Measurements from ENCODE around the gene LIPM. TPM values are rescaled to one million over a fixed set of nuclear protein-coding genes. Genes with fewer than 3 reads are reported as not detected.

The LIPM gene
- total and polyA plus RNA-seq, 4 donors: 0.21 TPM; not detected in 3

DNA sequence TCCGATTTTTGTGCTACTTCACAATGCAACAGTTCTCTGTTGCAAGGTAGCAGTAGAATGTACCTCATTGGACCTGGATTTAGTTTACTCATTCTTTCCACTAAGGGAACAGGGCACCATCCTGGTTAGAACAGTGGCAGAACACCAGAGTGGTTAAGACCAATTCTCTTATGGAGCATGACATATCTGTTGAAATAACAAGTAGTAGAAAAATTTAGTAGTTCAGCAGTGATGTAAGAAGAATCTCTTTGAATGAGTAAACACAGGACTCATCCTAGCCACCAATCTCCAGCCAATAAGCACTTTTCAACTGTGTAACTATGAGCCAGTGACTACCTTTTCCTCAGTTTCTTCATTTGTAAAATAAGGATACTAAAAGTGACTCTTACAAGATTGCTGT, 46.7 kb downstream of the LIPM start:
- Histone ChIP-seq H3K36me3 (ENCODE audit: control insufficient read depth, insufficient read depth, low read length) (no peaks in the 10 kb centered on the region), H3K9me3 (ENCODE audit: control insufficient read depth, insufficient read depth, low read length) (no peaks in the 10 kb centered on the region), H3K4me3 (ENCODE audit: low read depth, low read length) (no peak overlapping the region), H3K27ac (ENCODE audit: low read depth, low read length) (no peak overlapping the region), H3K4me1 (ENCODE audit: control insufficient read depth, insufficient read depth, low read length) (no peaks in the 10 kb centered on the region), H3K27me3 (ENCODE audit: control insufficient read depth, insufficient read depth, low read length) (no peaks in the 10 kb centered on the region)
- DNase-seq (ENCODE audit: low read depth in 4 of 6, low spot score in 6 of 6): no peak
- no CpG with 5 or more reads among the region's 1 CpG for WGBS (ENCODE audit: insufficient coverage)

DNA sequence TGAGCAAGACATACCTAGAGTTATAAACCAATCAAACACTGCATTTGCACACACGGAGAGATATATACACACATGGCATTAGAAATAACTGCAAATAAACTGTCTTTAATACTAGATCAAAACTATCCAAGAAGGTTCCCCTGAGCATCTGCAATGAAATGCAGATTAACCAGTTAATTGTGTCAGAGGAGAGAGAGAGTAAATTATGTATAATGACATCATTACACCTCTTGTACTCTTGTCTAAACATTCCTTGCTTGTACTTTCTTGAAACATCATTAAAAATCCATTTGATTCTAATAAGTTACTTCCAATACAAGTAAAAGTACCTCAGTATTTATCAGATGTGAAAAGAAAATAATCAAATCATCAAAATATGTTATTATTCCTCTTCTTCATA, 48.2 kb downstream of the LIPM start:
- Histone ChIP-seq H3K36me3 (ENCODE audit: control insufficient read depth, insufficient read depth, low read length) (no peaks in the 10 kb centered on the region), H3K27ac (ENCODE audit: low read depth, low read length) (no peak overlapping the region), H3K9me3 (ENCODE audit: control insufficient read depth, insufficient read depth, low read length) (no peaks in the 10 kb centered on the region), H3K27me3 (ENCODE audit: control insufficient read depth, insufficient read depth, low read length) (no peaks in the 10 kb centered on the region), H3K4me3 (ENCODE audit: low read depth, low read length) (no peak overlapping the region), H3K4me1 (ENCODE audit: control insufficient read depth, insufficient read depth, low read length) (no peaks in the 10 kb centered on the region)
- no peak for DNase-seq (ENCODE audit: low read depth in 4 of 6, low spot score in 6 of 6)
- WGBS (ENCODE audit: insufficient coverage): no CpG with 5 or more reads among the region's 1 CpG

DNA sequence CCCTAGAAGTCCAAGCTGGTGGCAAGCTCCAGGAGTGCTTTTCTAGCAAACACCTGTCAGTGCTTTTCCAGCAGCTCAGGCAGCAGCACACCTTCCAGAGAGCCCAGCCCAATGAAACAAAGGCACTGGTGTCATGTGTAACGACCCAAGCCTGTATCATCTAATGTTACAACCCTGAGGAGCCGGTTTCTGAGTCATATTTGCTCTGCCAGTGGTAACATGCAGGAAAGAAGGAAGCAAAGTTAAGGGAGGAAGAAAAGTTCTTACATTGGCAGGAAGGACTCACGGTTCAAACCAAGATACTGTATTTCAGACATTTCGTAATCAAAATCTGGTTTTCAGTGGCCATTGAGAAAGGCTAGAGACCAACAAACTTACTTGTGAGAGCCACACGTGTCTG, 49.2 kb downstream of the LIPM start, which contains the start of gene ANKRD22:
Gene ANKRD22, minus strand, starts transcription at position 139 of the 400 bp plus-strand sequence. CDS start 237 bp downstream, outside the sequence.
- 82% methylated on average over 4 of the region's 5 CpGs for WGBS (ENCODE audit: insufficient coverage)

DNA sequence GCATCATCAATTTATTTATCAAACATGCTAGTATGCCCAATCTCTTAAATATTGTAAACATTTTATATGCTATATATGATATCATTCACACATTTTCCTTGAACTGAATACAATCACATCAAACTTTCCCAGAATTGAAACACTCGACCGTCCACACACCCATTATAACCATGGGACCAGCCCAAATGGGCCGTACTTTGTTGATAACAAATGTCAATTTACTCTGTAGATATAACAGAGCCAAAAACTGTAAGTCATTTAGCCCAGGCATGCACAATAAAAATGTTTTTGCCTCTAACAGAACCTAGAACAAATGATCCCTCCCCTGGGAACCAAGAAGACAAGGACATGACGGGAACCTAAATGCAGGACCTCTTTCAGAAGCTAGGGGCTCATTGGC, 49.8 kb downstream of the LIPM start:
- DNase-seq (ENCODE audit: low read depth in 4 of 6, low spot score in 6 of 6): no peak
- Histone ChIP-seq H3K4me1 (ENCODE audit: control insufficient read depth, insufficient read depth, low read length) (no peaks in the 10 kb centered on the region), H3K36me3 (ENCODE audit: control insufficient read depth, insufficient read depth, low read length) (no peaks in the 10 kb centered on the region), H3K27me3 (ENCODE audit: control insufficient read depth, insufficient read depth, low read length) (no peaks in the 10 kb centered on the region), H3K27ac (ENCODE audit: low read depth, low read length) (no peak overlapping the region), H3K9me3 (ENCODE audit: control insufficient read depth, insufficient read depth, low read length) (no peaks in the 10 kb centered on the region), H3K4me3 (ENCODE audit: low read depth, low read length) (no peak overlapping the region)
- WGBS (ENCODE audit: insufficient coverage): 100% methylated on average over 1 of the region's 4 CpGs

More for the DNA sequence above, 49.2 kb downstream of the LIPM start, which contains the start of gene ANKRD22:
- no peak within 1 kb of the TSS for H3K27ac ChIP-seq (ENCODE audit: low read depth, low read length)
- no peak for DNase-seq (ENCODE audit: low read depth in 4 of 6, low spot score in 6 of 6)
- H3K9me3 ChIP-seq (ENCODE audit: control insufficient read depth, insufficient read depth, low read length): no peaks in the 10 kb centered on the region
- no peaks in the 10 kb centered on the region for H3K4me1 ChIP-seq (ENCODE audit: control insufficient read depth, insufficient read depth, low read length)
- no peak within 1 kb of the TSS for H3K4me3 ChIP-seq (ENCODE audit: low read depth, low read length)
- H3K36me3 ChIP-seq (ENCODE audit: control insufficient read depth, insufficient read depth, low read length): no peaks in the 10 kb centered on the region
- H3K27me3 ChIP-seq (ENCODE audit: control insufficient read depth, insufficient read depth, low read length): no peaks in the 10 kb centered on the region

DNA sequence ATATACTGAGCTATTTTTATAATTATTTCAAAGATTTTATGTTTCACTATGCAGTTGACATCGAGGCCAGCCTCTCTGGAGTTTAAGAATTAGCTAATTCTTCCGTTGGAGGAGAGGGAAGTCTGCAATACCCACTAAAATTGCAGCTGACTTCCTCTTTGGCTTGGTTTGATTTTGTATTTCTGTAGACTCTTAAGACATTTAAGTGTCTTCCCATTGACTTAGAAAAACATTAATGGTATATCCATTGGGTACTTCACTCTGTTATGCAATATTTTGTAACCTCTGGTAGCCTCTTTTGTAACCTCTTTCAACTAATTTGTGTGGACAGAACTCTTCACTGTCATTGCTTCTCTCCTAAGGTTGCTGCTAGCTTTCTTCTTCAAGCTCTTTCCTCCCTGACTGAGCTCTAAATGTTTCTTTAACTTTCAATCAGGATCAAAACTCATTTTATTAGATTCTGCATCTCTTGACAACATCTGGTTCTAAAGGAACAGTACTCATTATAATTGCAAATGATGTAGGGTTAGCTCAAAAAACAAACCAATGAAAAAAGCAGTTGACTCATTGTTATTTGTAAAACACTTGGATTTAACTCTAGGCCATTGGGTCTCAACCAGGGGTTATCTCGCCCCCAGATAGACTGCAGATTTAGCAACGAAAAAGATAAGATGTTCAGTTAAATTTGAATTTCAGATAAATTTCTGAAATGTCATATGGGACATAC, 50.8 kb downstream of the LIPM start:
- Histone ChIP-seq H3K27ac (ENCODE audit: low read depth, low read length) (no peak overlapping the region), H3K27me3 (ENCODE audit: control insufficient read depth, insufficient read depth, low read length) (no peaks in the 10 kb centered on the region), H3K4me1 (ENCODE audit: control insufficient read depth, insufficient read depth, low read length) (no peaks in the 10 kb centered on the region), H3K9me3 (ENCODE audit: control insufficient read depth, insufficient read depth, low read length) (no peaks in the 10 kb centered on the region), H3K4me3 (ENCODE audit: low read depth, low read length) (no peak overlapping the region), H3K36me3 (ENCODE audit: control insufficient read depth, insufficient read depth, low read length) (no peaks in the 10 kb centered on the region)
- 80% methylated on average over 2 of the region's 4 CpGs for WGBS (ENCODE audit: insufficient coverage)
- DNase-seq (ENCODE audit: low read depth in 4 of 6, low spot score in 6 of 6): no peak

DNA sequence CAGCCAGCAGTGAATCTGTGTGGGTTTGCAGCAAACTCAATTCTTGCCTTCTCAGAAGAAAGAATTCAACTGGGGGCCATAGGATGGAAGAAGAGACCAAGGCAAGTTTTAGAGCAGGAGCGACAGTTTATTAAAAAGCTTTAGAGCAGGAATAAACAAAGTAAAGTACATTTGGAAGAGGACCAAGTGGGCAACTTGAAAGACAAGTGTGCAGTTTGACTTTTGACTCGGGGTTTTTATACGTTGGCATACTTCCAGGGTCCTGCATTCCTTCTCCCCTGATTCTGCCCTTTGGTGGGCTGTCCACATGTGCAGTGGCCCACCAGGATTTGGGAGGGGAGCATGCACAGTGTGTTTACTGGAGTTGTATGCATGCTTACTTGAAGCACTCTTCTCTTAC, 52.2 kb downstream of the LIPM start:
- no peaks in the 10 kb centered on the region for H3K36me3 ChIP-seq (ENCODE audit: control insufficient read depth, insufficient read depth, low read length)
- no peaks in the 10 kb centered on the region for H3K27me3 ChIP-seq (ENCODE audit: control insufficient read depth, insufficient read depth, low read length)
- H3K4me1 ChIP-seq (ENCODE audit: control insufficient read depth, insufficient read depth, low read length): no peaks in the 10 kb centered on the region
- no peaks in the 10 kb centered on the region for H3K9me3 ChIP-seq (ENCODE audit: control insufficient read depth, insufficient read depth, low read length)
- no peak overlapping the region for H3K27ac ChIP-seq (ENCODE audit: low read depth, low read length)
- WGBS (ENCODE audit: insufficient coverage): 78% methylated on average over 3 of the region's 3 CpGs
- no peak for DNase-seq (ENCODE audit: low read depth in 4 of 6, low spot score in 6 of 6)
- no peak overlapping the region for H3K4me3 ChIP-seq (ENCODE audit: low read depth, low read length)

DNA sequence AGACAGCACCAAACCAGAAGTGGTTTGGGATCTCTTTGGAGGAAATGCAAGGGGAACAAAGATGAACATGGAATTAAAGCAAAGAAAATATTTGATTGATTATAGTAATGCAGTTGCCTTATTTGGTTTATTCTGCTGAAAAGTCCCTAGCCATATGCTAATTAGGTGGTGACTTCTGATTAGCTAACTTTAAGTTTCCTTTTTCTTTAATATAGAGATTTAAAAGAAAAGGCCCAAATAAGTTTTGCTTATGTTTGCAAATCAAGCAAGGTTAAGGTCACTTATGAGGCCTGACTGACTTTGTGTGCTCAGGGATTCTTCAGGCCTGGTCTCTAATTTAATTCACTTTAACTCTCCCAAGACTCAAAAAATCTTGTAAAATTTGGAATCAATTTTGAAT, 55.3 kb downstream of the LIPM start:
- no peaks in the 10 kb centered on the region for H3K27me3 ChIP-seq (ENCODE audit: control insufficient read depth, insufficient read depth, low read length)
- H3K9me3 ChIP-seq (ENCODE audit: control insufficient read depth, insufficient read depth, low read length): no peaks in the 10 kb centered on the region
- H3K4me1 ChIP-seq (ENCODE audit: control insufficient read depth, insufficient read depth, low read length): no peaks in the 10 kb centered on the region
- H3K36me3 ChIP-seq (ENCODE audit: control insufficient read depth, insufficient read depth, low read length): no peaks in the 10 kb centered on the region
- DNase-seq (ENCODE audit: low read depth in 4 of 6, low spot score in 6 of 6): no peak
- no peak overlapping the region for H3K27ac ChIP-seq (ENCODE audit: low read depth, low read length)
- no peak overlapping the region for H3K4me3 ChIP-seq (ENCODE audit: low read depth, low read length)

DNA sequence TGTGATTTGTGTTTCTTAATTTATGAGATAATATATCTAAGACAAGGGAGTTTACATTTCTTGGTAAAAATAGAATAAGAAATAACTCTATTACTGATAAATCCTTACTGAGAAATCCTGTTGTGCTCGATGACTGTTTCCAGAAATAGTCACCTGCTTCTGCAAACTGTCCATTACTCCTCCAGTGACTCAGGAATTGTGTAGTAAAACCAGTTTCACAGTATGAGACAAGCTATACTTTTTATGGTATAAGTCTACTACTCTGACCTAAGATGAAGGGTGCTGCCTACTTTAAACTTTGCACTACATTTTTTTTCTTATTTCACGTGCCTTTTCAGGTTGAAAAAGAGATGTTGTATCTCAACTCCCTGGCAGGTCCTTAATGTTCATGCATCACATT, 56.0 kb downstream of the LIPM start:
- Histone ChIP-seq H3K27me3 (ENCODE audit: control insufficient read depth, insufficient read depth, low read length) (no peaks in the 10 kb centered on the region), H3K9me3 (ENCODE audit: control insufficient read depth, insufficient read depth, low read length) (no peaks in the 10 kb centered on the region), H3K27ac (ENCODE audit: low read depth, low read length) (no peak overlapping the region), H3K4me1 (ENCODE audit: control insufficient read depth, insufficient read depth, low read length) (no peaks in the 10 kb centered on the region), H3K36me3 (ENCODE audit: control insufficient read depth, insufficient read depth, low read length) (no peaks in the 10 kb centered on the region), H3K4me3 (ENCODE audit: low read depth, low read length) (no peak overlapping the region)
- DNase-seq (ENCODE audit: low read depth in 4 of 6, low spot score in 6 of 6): no peak
- no CpG with 5 or more reads among the region's 2 CpGs for WGBS (ENCODE audit: insufficient coverage)

DNA sequence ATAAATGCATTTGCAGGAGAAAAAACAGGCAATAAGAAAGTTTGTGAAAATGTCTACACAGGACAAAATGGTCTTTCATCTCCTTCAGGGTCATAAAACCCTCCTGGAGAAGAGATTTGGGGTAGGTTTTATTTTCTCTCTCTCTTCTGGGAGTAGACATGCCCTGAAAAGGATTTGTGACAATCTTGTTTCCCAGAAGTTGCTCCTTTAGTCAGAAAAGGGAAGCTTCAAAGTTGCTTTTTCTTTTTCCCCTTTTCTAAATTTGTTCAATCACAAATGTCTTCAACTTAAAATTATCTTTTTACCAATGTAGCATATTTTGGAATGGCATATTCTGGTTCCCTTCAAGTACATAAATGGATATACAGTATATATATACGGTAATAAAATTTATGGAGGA, 58.5 kb downstream of the LIPM start:
- H3K27me3 ChIP-seq (ENCODE audit: control insufficient read depth, insufficient read depth, low read length): no peaks in the 10 kb centered on the region
- H3K36me3 ChIP-seq (ENCODE audit: control insufficient read depth, insufficient read depth, low read length): no peaks in the 10 kb centered on the region
- H3K27ac ChIP-seq (ENCODE audit: low read depth, low read length): no peak overlapping the region
- WGBS (ENCODE audit: insufficient coverage): no CpG with 5 or more reads among the region's 1 CpG
- no peaks in the 10 kb centered on the region for H3K4me1 ChIP-seq (ENCODE audit: control insufficient read depth, insufficient read depth, low read length)
- H3K9me3 ChIP-seq (ENCODE audit: control insufficient read depth, insufficient read depth, low read length): no peaks in the 10 kb centered on the region
- no peak overlapping the region for H3K4me3 ChIP-seq (ENCODE audit: low read depth, low read length)
- DNase-seq (ENCODE audit: low read depth in 4 of 6, low spot score in 6 of 6): no peak

DNA sequence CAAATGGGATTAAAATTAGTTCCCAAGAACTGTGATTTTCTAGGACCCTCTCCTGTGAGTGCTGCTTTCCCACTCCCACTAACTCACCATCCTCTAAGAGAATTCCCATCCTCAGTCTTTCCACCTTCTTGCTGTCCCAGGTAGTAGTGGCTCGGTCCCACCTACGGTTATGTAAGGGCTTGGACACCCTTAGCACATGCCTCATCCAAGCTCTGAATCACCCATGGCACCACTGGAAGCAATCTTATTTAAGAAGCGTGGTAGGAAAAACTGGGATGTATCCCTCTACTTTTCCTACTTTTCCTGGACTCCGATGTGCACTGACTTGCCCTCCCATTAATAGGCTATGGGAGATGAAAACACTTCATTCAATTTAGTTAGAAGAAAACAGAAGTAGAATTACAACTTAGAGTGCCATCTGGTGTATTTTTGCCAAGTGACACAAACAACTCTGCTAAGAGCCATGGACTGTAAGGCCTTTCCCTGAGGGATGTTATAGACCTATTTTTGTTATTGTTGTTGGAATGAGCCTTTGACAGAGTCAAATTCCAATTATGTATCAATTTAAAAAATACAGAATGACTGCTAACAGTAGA, 62.8 kb downstream of the LIPM start:
- H3K27me3 ChIP-seq (ENCODE audit: control insufficient read depth, insufficient read depth, low read length): no peaks in the 10 kb centered on the region
- peak in 2 of 6 donors; percentile 23 to 37 for DNase-seq (ENCODE audit: low read depth in 4 of 6, low spot score in 6 of 6)
- no CpG with 5 or more reads among the region's 4 CpGs for WGBS (ENCODE audit: insufficient coverage)
- no peaks in the 10 kb centered on the region for H3K36me3 ChIP-seq (ENCODE audit: control insufficient read depth, insufficient read depth, low read length)
- no peaks in the 10 kb centered on the region for H3K4me1 ChIP-seq (ENCODE audit: control insufficient read depth, insufficient read depth, low read length)
- H3K9me3 ChIP-seq (ENCODE audit: control insufficient read depth, insufficient read depth, low read length): no peaks in the 10 kb centered on the region
- H3K27ac ChIP-seq (ENCODE audit: low read depth, low read length): no peak overlapping the region
- H3K4me3 ChIP-seq (ENCODE audit: low read depth, low read length): no peak overlapping the region

All from spinal cord (tissue), 10 donors.